Measurements from ENCODE around the gene EP400. TPM values are rescaled to one million over a fixed set of nuclear protein-coding genes. Genes with fewer than 3 reads are reported as not detected.

Gene EP400
- total RNA-seq, 3 donors from 2014 or later: 34.9 to 47.8 (median 40.7) TPM

- ATAC-seq (no peak), DNase-seq (no peak)
- Histone ChIP-seq H3K4me1 (ENCODE audit: low read depth) (no peaks in the 10 kb centered on the region), H3K9me3 (no peaks in the 10 kb centered on the region), H3K36me3 (ENCODE audit: low read depth) (no peaks in the 10 kb centered on the region), H3K4me3 (no peak overlapping the region)
- intact Hi-C loops (cut with DNase I, micrococcal nuclease): no loop called here
- no peak for TF ChIP-seq CTCF (IDR thresholded peaks at IDR 0.05)
Measured at GRCh38 chr12:132075026-132075713, 125.4 kb downstream of the EP400 start.

- intact Hi-C loops (cut with DNase I, micrococcal nuclease): no loop called here
- Histone ChIP-seq H3K36me3 (ENCODE audit: low read depth) (no peaks in the 10 kb centered on the region), H3K9me3 (no peaks in the 10 kb centered on the region), H3K4me1 (ENCODE audit: low read depth) (no peaks in the 10 kb centered on the region), H3K4me3 (no peak overlapping the region)
- DNase-seq: no peak
- ATAC-seq: no peak
- no peak for TF ChIP-seq CTCF (IDR thresholded peaks at IDR 0.05)
Measured at GRCh38 chr12:132075714-132076553, 126.2 kb downstream of the EP400 start.

GRCh38 chr12:132076711-132077110, 127.0 kb downstream of the EP400 start:
- H3K9me3 ChIP-seq: no peaks in the 10 kb centered on the region
- ATAC-seq (no peak), DNase-seq (no peak)
- no peak overlapping the region for H3K4me3 ChIP-seq
- TF ChIP-seq CTCF (IDR thresholded peaks at IDR 0.05): no peak
- intact Hi-C loops (cut with DNase I, micrococcal nuclease): no loop called here
- H3K4me1 ChIP-seq (ENCODE audit: low read depth): no peaks in the 10 kb centered on the region
- H3K36me3 ChIP-seq (ENCODE audit: low read depth): no peaks in the 10 kb centered on the region

GRCh38 chr12:132077322-132078100, 127.8 kb downstream of the EP400 start:
- ATAC-seq: no peak
- no peak for DNase-seq
- intact Hi-C loops (cut with DNase I, micrococcal nuclease): no loop called here
- Histone ChIP-seq H3K36me3 (ENCODE audit: low read depth) (no peaks in the 10 kb centered on the region), H3K4me3 (no peak overlapping the region), H3K9me3 (no peaks in the 10 kb centered on the region), H3K4me1 (ENCODE audit: low read depth) (no peaks in the 10 kb centered on the region)
- no peak for TF ChIP-seq CTCF (IDR thresholded peaks at IDR 0.05)

GRCh38 chr12:132078190-132078589, 128.4 kb downstream of the EP400 start:
- TF ChIP-seq CTCF (IDR thresholded peaks at IDR 0.05): no peak
- intact Hi-C loops (cut with DNase I, micrococcal nuclease): no loop called here
- Histone ChIP-seq H3K9me3 (no peaks in the 10 kb centered on the region), H3K36me3 (ENCODE audit: low read depth) (no peaks in the 10 kb centered on the region), H3K4me1 (ENCODE audit: low read depth) (no peaks in the 10 kb centered on the region), H3K4me3 (no peak overlapping the region)
- DNase-seq (no peak), ATAC-seq (no peak)
